HCT116 (cell line): Measurements from ENCODE around the gene PSTPIP2. TPM values are rescaled to one million over a fixed set of nuclear protein-coding genes. Genes with fewer than 3 reads are reported as not detected.

ENCODE experiments used
- ATAC-seq: fragments of 200-7000 bp; cut with Tn5 transposase; 2 replicates; pipeline ENCODE4 v1.9.1; 2020; ENCODE audit warnings: mild to moderate bottlenecking, moderate library complexity
- BruUV-seq: library from RNA; stranded (reverse); fragments of 400-500 nt; replicated peaks from 2 replicates; lab custom pipeline; 2021; lab: Mats Ljungman, UMichigan
- CTCF ChIA-PET: fragments of 300-600 bp; sonication (Branson Sonifier 250); formaldehyde crosslinking; loops from one replicate; lab custom pipeline; 2021; ENCODE audit warnings: antibody characterized with exemption; lab: Charles Lee
- POLR2A ChIA-PET: fragments of 300-600, 350-600 bp; sonication (Branson Sonifier 250); formaldehyde crosslinking; loops from one replicate; lab custom pipeline; 2021; ENCODE audit warnings: antibody characterized with exemption; lab: Charles Lee
- RAD21 ChIA-PET, 2 experiments: fragments of 300-600 bp; sonication (Branson Sonifier 250); formaldehyde crosslinking; loops; one replicate each; lab custom pipeline; 2023; ENCODE audit warnings: low total read pairs in 2 of 2; ENCODE audit not compliant: uncharacterized antibody in 2 of 2, unreplicated experiment in 2 of 2, low non-redundant PET in 1 of 2; lab: Charles Lee
- DNase-seq: peaks from one replicate; pipeline ENCODE4 v3.0.0-alpha.2; 2010; ENCODE audit warnings: low read depth, low spot score
- H2AFZ ChIP-seq: fragments of 200-600 bp; shearing (Covaris generic), sonication (generic); 2 replicates; pipeline ENCODE4 v1.6.1; 2017; ENCODE audit warnings: low read depth, mixed run types, mixed read lengths, antibody characterized with exemption, low read length; ENCODE audit not compliant: poor library complexity, severe bottlenecking
- H3K27ac ChIP-seq: 2 replicates; pipeline ENCODE4 v1.5.1; 2012; ENCODE audit warnings: low read depth, low read length
- H3K27me3 ChIP-seq: fragments of 200-600 bp; sonication (generic); 2 replicates; pipeline ENCODE4 v1.6.1; 2016; ENCODE audit warnings: mixed run types, low read length, mixed read lengths; ENCODE audit not compliant: insufficient read depth
- H3K36me3 ChIP-seq, 2 experiments: fragments of 200-500 bp in 1 of 2; fragments of 200-600 bp in 1 of 2; sonication (Bioruptor generic) in 1 of 2; sonication (generic) in 1 of 2; 2 replicates each; pipeline versions ENCODE4 v1.5.1 to v1.6.1; 2014 to 2016; ENCODE audit warnings: low read length in 2 of 2, inconsistent platforms in 1 of 2, mixed read lengths in 1 of 2, mixed run types in 1 of 2; ENCODE audit not compliant: insufficient read depth in 2 of 2, control insufficient read depth in 1 of 2
- H3K4me1 ChIP-seq, 2 experiments: fragments of 200-600 bp in 1 of 2; sonication (generic) in 1 of 2; 2 replicates each; pipeline versions ENCODE4 v1.5.1 to v1.6.1; 2012 to 2017; ENCODE audit warnings: low read length in 2 of 2, inconsistent platforms in 1 of 2, mild to moderate bottlenecking in 1 of 2, mixed read lengths in 1 of 2, mixed run types in 1 of 2, moderate library complexity in 1 of 2; ENCODE audit not compliant: insufficient read depth in 2 of 2, control insufficient read depth in 1 of 2
- H3K4me2 ChIP-seq: fragments of 200-600 bp; sonication (generic); 2 replicates; pipeline ENCODE4 v1.6.1; 2017; ENCODE audit warnings: mixed run types, low read length, mixed read lengths
- H3K4me3 ChIP-seq, 2 experiments: fragments of 200-600 bp in 1 of 2; sonication (generic) in 1 of 2; replicated peaks in 1 of 2; 2 replicates each; pipeline ENCODE4 v1.5.1; 2011 to 2016; ENCODE audit warnings: low read length in 2 of 2, control low read depth in 1 of 2, low read depth in 1 of 2, mild to moderate bottlenecking in 1 of 2, mixed read lengths in 1 of 2, mixed run types in 1 of 2
- H3K79me2 ChIP-seq: fragments of 200-600 bp; sonication (generic); 2 replicates; pipeline ENCODE4 v1.6.1; 2017; ENCODE audit warnings: mild to moderate bottlenecking, mixed run types, low read length, moderate library complexity, mixed read lengths; ENCODE audit not compliant: insufficient read depth
- H3K9ac ChIP-seq: fragments of 200-600 bp; sonication (generic); 2 replicates; pipeline ENCODE4 v1.6.1; 2016; ENCODE audit warnings: low read length, mixed read lengths
- H3K9me2 ChIP-seq: fragments of 200-600 bp; sonication (generic), shearing (Covaris generic); 2 replicates; pipeline ENCODE4 v1.6.1; 2017; ENCODE audit warnings: mixed run types, mild to moderate bottlenecking, moderate library complexity; ENCODE audit not compliant: insufficient read depth
- H3K9me3 ChIP-seq, 2 experiments: fragments of 200-500 bp in 1 of 2; fragments of 200-600 bp in 1 of 2; sonication (Bioruptor generic) in 1 of 2; sonication (generic) in 1 of 2; 2 replicates each; pipeline ENCODE4 v1.6.1; 2014 to 2017; ENCODE audit warnings: low read length in 2 of 2, mixed read lengths in 2 of 2, inconsistent platforms in 1 of 2, low read depth in 1 of 2, mild to moderate bottlenecking in 1 of 2, mixed run types in 1 of 2, moderate library complexity in 1 of 2; ENCODE audit not compliant: control insufficient read depth in 1 of 2, insufficient read depth in 1 of 2
- H4K20me1 ChIP-seq: fragments of 200-600 bp; sonication (generic), shearing (Covaris generic); 2 replicates; pipeline ENCODE4 v1.6.1; 2017; ENCODE audit warnings: mixed run types, mild to moderate bottlenecking, moderate library complexity; ENCODE audit not compliant: insufficient read depth
- ATF3 ChIP-seq: IDR thresholded peaks from 2 replicates; pipeline ENCODE4 v1.6.1; 2012
- CBX3 ChIP-seq: IDR thresholded peaks from 2 replicates; pipeline ENCODE4 v1.6.1; 2012; ENCODE audit warnings: low read depth
- CEBPB ChIP-seq: IDR thresholded peaks from 2 replicates; pipeline ENCODE4 v1.6.1; 2012; ENCODE audit warnings: low read depth
- CTCF ChIP-seq, 3 experiments: fragments of 200-600 bp in 1 of 3; sonication (generic) in 1 of 3; IDR thresholded peaks in 2 of 3; conservative IDR thresholded peaks in 1 of 3; 2 replicates each; pipeline ENCODE4 v1.5.1; 2012 to 2017; ENCODE audit warnings: low read depth in 2 of 3, low read length in 2 of 3, antibody characterized with exemption in 1 of 3, borderline replicate concordance in 1 of 3, control low read depth in 1 of 3, mild to moderate bottlenecking in 1 of 3, mixed read lengths in 1 of 3, mixed run types in 1 of 3, moderate library complexity in 1 of 3; ENCODE audit not compliant: insufficient read depth in 1 of 3
- EGR1 ChIP-seq: IDR thresholded peaks from 2 replicates; pipeline ENCODE4 v1.6.1; 2012; ENCODE audit warnings: low read depth
- ELF1 ChIP-seq: IDR thresholded peaks from 2 replicates; pipeline ENCODE4 v1.6.1; 2012; ENCODE audit warnings: low read depth, borderline replicate concordance
- EZH2phosphoT487 ChIP-seq: fragments of 200-600 bp; IDR thresholded peaks from 2 replicates; pipeline ENCODE4 v1.6.1; 2018; ENCODE audit warnings: antibody characterized with exemption, borderline replicate concordance
- FOSL1 ChIP-seq: IDR thresholded peaks from 2 replicates; pipeline ENCODE4 v1.6.1; 2012; ENCODE audit warnings: low read depth
- JUND ChIP-seq: IDR thresholded peaks from 2 replicates; pipeline ENCODE4 v1.6.1; 2012
- MAX ChIP-seq: IDR thresholded peaks from 2 replicates; pipeline ENCODE4 v1.6.1; 2012
- POLR2A ChIP-seq: IDR thresholded peaks from 2 replicates; pipeline ENCODE4 v1.7.0; 2011; ENCODE audit warnings: borderline replicate concordance; ENCODE audit not compliant: insufficient read depth, insufficient read length; ENCODE audit errors: extremely low read depth
- REST ChIP-seq: IDR thresholded peaks from 2 replicates; pipeline ENCODE4 v1.6.1; 2012; ENCODE audit warnings: low read depth
- SIN3A ChIP-seq: IDR thresholded peaks from 2 replicates; pipeline ENCODE4 v1.6.1; 2012; ENCODE audit warnings: low read depth
- SRF ChIP-seq: IDR thresholded peaks from 2 replicates; pipeline ENCODE4 v1.6.1; 2012; ENCODE audit warnings: low read depth
- YY1 ChIP-seq: IDR thresholded peaks from 2 replicates; pipeline ENCODE4 v1.6.1; 2011; ENCODE audit warnings: low read length, low read depth, moderate library complexity, mild to moderate bottlenecking; ENCODE audit not compliant: insufficient replicate concordance; ENCODE audit errors: extremely low read depth
- ZNF274 ChIP-seq: fragments of 200-500 bp; sonication (Bioruptor generic); IDR thresholded peaks from 2 replicates; pipeline ENCODE4 v1.6.1; 2014; ENCODE audit warnings: mild to moderate bottlenecking, low read depth, low read length, inconsistent platforms
- intact Hi-C: fragments of 100-400 bp; cut with micrococcal nuclease; formaldehyde crosslinking; loops from 2 replicates; pipeline ENCODE4 v1.10.0; 2022
- total RNA-seq: library from RNA; stranded (reverse); gene quantifications from one replicate; pipeline ENCODE4 v1.2.1, GENCODE V29; 2021; ENCODE audit not compliant: unreplicated experiment

The PSTPIP2 gene
- total RNA-seq, 1 experiment from 2014 or later, result 20.0 TPM

- no peak for DNase-seq
- ChIA-PET POLR2A (no interaction called here), RAD21 (no interaction called here)
Measured at GRCh38 chr18:45976974-45977373, 95.1 kb downstream of the PSTPIP2 start.

More at GRCh38 chr18:45976974-45977373, 95.1 kb downstream of the PSTPIP2 start:
- Histone ChIP-seq H3K27ac (no peak overlapping the region), H3K4me3 (no peak overlapping the region), H3K36me3 (no peaks in the 10 kb centered on the region), H3K27me3 (no peaks in the 10 kb centered on the region), H3K9me2 (no peaks in the 10 kb centered on the region), H3K79me2 (no peaks in the 10 kb centered on the region), H3K4me2 (no peak overlapping the region)
- intact Hi-C loops, result no loop called here
- TF ChIP-seq ATF3 (no peak), JUND (no peak), SIN3A (no peak), FOSL1 (no peak), SRF (no peak), CTCF (IDR thresholded peaks at IDR 0.05 in 2 of 3, conservative IDR thresholded peaks at IDR 0.05 in 1 of 3; ENCODE audit: borderline replicate concordance in 1 of 3, insufficient read depth in 1 of 3, low read depth in 2 of 3, low read length in 2 of 3) (no peak), POLR2A (no peak), MAX (no peak), CEBPB (no peak), EZH2phosphoT487 (no peak), ELF1 (no peak), REST (no peak), EGR1 (no peak), CBX3 (no peak), ZNF274 (no peak), YY1 (no peak)
- TF ChIP-seq, all 23 proteins: peak for 0
- no peak overlapping the region for H2AFZ ChIP-seq
- peaks cover 5 to 8% of the 10 kb centered on the region in 2 experiments; a peak in 3 of 4 replicates for H3K4me1 ChIP-seq
- H3K9ac ChIP-seq, result no peak overlapping the region
- no peaks in the 10 kb centered on the region for H3K9me3 ChIP-seq
- BruUV-seq, result no TSS peak
- no peaks in the 10 kb centered on the region for H4K20me1 ChIP-seq
- CTCF ChIA-PET, result no interaction called here
- no peak for ATAC-seq
